DOHH2 (cell line): ENCODE results near the gene NAV2.

ENCODE experiments used
- H3F3A ChIP-seq: fragments of 200-600 bp; sonication (generic), shearing (Covaris generic); 2 replicates; pipeline ENCODE4 v1.6.0; 2016; ENCODE audit warnings: antibody characterized with exemption, mild to moderate bottlenecking; ENCODE audit not compliant: control insufficient read depth, insufficient read depth
- H3K27ac ChIP-seq: fragments of 200-600 bp; sonication (generic); 2 replicates; pipeline ENCODE4 v1.5.1; 2014; ENCODE audit warnings: low read depth, mild to moderate bottlenecking, low read length, moderate library complexity
- H3K27me3 ChIP-seq: fragments of 200-600 bp; sonication (generic); 2 replicates; pipeline ENCODE4 v1.6.1; 2014; ENCODE audit warnings: mild to moderate bottlenecking, low read length, mixed read lengths; ENCODE audit not compliant: control insufficient read depth
- H3K36me3 ChIP-seq: fragments of 200-600 bp; sonication (generic); 2 replicates; pipeline ENCODE4 v1.6.1; 2014; ENCODE audit warnings: mild to moderate bottlenecking, low read length, moderate library complexity, mixed read lengths; ENCODE audit not compliant: control insufficient read depth
- H3K4me1 ChIP-seq: fragments of 200-600 bp; sonication (generic); 2 replicates; pipeline ENCODE4 v1.6.1; 2014; ENCODE audit warnings: mild to moderate bottlenecking, low read length, mixed read lengths; ENCODE audit not compliant: control insufficient read depth
- H3K4me2 ChIP-seq: fragments of 200-600 bp; sonication (generic); 2 replicates; pipeline ENCODE4 v1.6.0; 2014; ENCODE audit warnings: mild to moderate bottlenecking, low read length, moderate library complexity
- H3K4me3 ChIP-seq: fragments of 200-600 bp; sonication (generic); 2 replicates; pipeline ENCODE4 v1.5.1; 2014; ENCODE audit warnings: mild to moderate bottlenecking, low read length, mixed read lengths
- H3K79me2 ChIP-seq: fragments of 200-600 bp; sonication (generic); 2 replicates; pipeline ENCODE4 v1.6.1; 2014; ENCODE audit warnings: mild to moderate bottlenecking, low read length, mixed read lengths; ENCODE audit not compliant: control insufficient read depth
- H3K9me2 ChIP-seq: fragments of 200-600 bp; sonication (generic); replicated peaks from 2 replicates; pipeline ENCODE4 v1.6.1; 2014; ENCODE audit warnings: mild to moderate bottlenecking, low read length, mixed read lengths; ENCODE audit not compliant: control insufficient read depth
- H3K9me3 ChIP-seq: fragments of 200-600 bp; sonication (generic); 2 replicates; pipeline ENCODE4 v1.6.1; 2014; ENCODE audit warnings: antibody characterized with exemption, low read length, mixed read lengths; ENCODE audit not compliant: control insufficient read depth, insufficient read depth
- H4K20me1 ChIP-seq: fragments of 200-600 bp; sonication (generic); 2 replicates; pipeline ENCODE4 v1.6.0; 2014; ENCODE audit warnings: low read depth, mild to moderate bottlenecking, antibody characterized with exemption, low read length, moderate library complexity; ENCODE audit not compliant: control insufficient read depth, insufficient read depth
- CTCF ChIP-seq: fragments of 200-600 bp; sonication (generic); IDR thresholded peaks from one replicate; pipeline ENCODE4 v1.5.1; 2014; ENCODE audit warnings: antibody characterized with exemption, mild to moderate bottlenecking, low read depth, low read length; ENCODE audit not compliant: poor library complexity, severe bottlenecking
- EZH2phosphoT487 ChIP-seq: fragments of 200-600 bp; sonication (generic); IDR thresholded peaks from 2 replicates; pipeline ENCODE4 v1.6.1; 2017; ENCODE audit warnings: borderline replicate concordance, mild to moderate bottlenecking, antibody characterized with exemption, low read length, moderate library complexity, mixed read lengths

NAV2 gene

GRCh38 chr11:19988598-19988997 is 276.0 kb downstream of the NAV2 start:
- H3K27me3 ChIP-seq: no peaks in the 10 kb centered on the region
- H3F3A ChIP-seq: no peaks in the 10 kb centered on the region
- TF ChIP-seq CTCF (no peak), EZH2phosphoT487 (no peak)
- no peaks in the 10 kb centered on the region for H3K79me2 ChIP-seq
- H3K9me3 ChIP-seq: no peaks in the 10 kb centered on the region
- H3K4me3 ChIP-seq: no peak overlapping the region
- no peak overlapping the region for H3K4me2 ChIP-seq
- H3K36me3 ChIP-seq: no peaks in the 10 kb centered on the region
- H3K4me1 ChIP-seq: no peaks in the 10 kb centered on the region
- no peaks in the 10 kb centered on the region for H3K9me2 ChIP-seq
- H4K20me1 ChIP-seq: no peaks in the 10 kb centered on the region
- H3K27ac ChIP-seq: no peak overlapping the region

GRCh38 chr11:19989191-19989590 is 276.6 kb downstream of the NAV2 start:
- H3K27ac ChIP-seq: no peak overlapping the region

GRCh38 chr11:19992162-19992561 is 279.5 kb downstream of the NAV2 start:
- Histone ChIP-seq H3K4me3 (no peak overlapping the region), H4K20me1 (no peaks in the 10 kb centered on the region), H3K4me1 (no peaks in the 10 kb centered on the region), H3K79me2 (no peaks in the 10 kb centered on the region), H3K27ac (no peak overlapping the region), H3K9me2 (no peaks in the 10 kb centered on the region), H3K36me3 (no peaks in the 10 kb centered on the region), H3K27me3 (no peaks in the 10 kb centered on the region; the same call in 1 of the 2 replicates), H3K9me3 (no peaks in the 10 kb centered on the region), H3F3A (no peaks in the 10 kb centered on the region), H3K4me2 (no peak overlapping the region)
- TF ChIP-seq CTCF (no peak), EZH2phosphoT487 (no peak)

More at GRCh38 chr11:19989191-19989590, 276.6 kb downstream of the NAV2 start:
- Histone ChIP-seq H3K4me1 (no peaks in the 10 kb centered on the region), H3K79me2 (no peaks in the 10 kb centered on the region), H3K4me2 (no peak overlapping the region), H3K36me3 (no peaks in the 10 kb centered on the region), H3F3A (no peaks in the 10 kb centered on the region), H3K27me3 (no peaks in the 10 kb centered on the region), H4K20me1 (no peaks in the 10 kb centered on the region), H3K4me3 (no peak overlapping the region), H3K9me3 (no peaks in the 10 kb centered on the region), H3K9me2 (no peaks in the 10 kb centered on the region)
- TF ChIP-seq CTCF (no peak), EZH2phosphoT487 (no peak)
